ENCODE data around the gene TTC28.

GRCh38 chr22:28375761-28376534 lies 303.7 kb downstream of the TTC28 start:
- TF ChIP-seq CTCF (conservative IDR thresholded peaks at IDR 0.05 in 1 of 2, IDR thresholded peaks at IDR 0.05 in 1 of 2; ENCODE audit: low read depth in 1 of 2, low read length in 2 of 2) = no peak
- no peak for TF ChIP-seq EZH2 (IDR thresholded peaks at IDR 0.05; ENCODE audit: low read length, missing control alignments)
